Measurements from ENCODE around the gene CENPF.

CENPF gene

DNA sequence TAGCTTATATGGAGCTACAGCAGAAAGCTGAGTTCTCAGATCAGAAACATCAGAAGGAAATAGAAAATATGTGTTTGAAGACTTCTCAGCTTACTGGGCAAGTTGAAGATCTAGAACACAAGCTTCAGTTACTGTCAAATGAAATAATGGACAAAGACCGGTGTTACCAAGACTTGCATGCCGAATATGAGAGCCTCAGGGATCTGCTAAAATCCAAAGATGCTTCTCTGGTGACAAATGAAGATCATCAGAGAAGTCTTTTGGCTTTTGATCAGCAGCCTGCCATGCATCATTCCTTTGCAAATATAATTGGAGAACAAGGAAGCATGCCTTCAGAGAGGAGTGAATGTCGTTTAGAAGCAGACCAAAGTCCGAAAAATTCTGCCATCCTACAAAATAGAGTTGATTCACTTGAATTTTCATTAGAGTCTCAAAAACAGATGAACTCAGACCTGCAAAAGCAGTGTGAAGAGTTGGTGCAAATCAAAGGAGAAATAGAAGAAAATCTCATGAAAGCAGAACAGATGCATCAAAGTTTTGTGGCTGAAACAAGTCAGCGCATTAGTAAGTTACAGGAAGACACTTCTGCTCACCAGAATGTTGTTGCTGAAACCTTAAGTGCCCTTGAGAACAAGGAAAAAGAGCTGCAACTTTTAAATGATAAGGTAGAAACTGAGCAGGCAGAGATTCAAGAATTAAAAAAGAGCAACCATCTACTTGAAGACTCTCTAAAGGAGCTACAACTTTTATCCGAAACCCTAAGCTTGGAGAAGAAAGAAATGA is 37.6 kb downstream of the CENPF start:
- Histone ChIP-seq H3K4me3 (ENCODE audit: low read depth, low read length) (no peak overlapping the region), H3K9me3 (ENCODE audit: severe bottlenecking) (no peaks in the 10 kb centered on the region), H3K27me3 (ENCODE audit: insufficient read depth, low read depth, severe bottlenecking) (no peaks in the 10 kb centered on the region), H3K36me3 (peaks cover 97% of the 10 kb centered on the region), H3K27ac (no peak overlapping the region)
- no peak for DNase-seq
- TF ChIP-seq, protein P1, sequence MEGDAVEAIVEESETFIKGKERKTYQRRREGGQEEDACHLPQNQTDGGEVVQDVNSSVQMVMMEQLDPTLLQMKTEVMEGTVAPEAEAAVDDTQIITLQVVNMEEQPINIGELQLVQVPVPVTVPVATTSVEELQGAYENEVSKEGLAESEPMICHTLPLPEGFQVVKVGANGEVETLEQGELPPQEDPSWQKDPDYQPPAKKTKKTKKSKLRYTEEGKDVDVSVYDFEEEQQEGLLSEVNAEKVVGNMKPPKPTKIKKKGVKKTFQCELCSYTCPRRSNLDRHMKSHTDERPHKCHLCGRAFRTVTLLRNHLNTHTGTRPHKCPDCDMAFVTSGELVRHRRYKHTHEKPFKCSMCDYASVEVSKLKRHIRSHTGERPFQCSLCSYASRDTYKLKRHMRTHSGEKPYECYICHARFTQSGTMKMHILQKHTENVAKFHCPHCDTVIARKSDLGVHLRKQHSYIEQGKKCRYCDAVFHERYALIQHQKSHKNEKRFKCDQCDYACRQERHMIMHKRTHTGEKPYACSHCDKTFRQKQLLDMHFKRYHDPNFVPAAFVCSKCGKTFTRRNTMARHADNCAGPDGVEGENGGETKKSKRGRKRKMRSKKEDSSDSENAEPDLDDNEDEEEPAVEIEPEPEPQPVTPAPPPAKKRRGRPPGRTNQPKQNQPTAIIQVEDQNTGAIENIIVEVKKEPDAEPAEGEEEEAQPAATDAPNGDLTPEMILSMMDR (IDR thresholded peaks at IDR 0.05; ENCODE audit: low read depth, low read length) = no peak

DNA sequence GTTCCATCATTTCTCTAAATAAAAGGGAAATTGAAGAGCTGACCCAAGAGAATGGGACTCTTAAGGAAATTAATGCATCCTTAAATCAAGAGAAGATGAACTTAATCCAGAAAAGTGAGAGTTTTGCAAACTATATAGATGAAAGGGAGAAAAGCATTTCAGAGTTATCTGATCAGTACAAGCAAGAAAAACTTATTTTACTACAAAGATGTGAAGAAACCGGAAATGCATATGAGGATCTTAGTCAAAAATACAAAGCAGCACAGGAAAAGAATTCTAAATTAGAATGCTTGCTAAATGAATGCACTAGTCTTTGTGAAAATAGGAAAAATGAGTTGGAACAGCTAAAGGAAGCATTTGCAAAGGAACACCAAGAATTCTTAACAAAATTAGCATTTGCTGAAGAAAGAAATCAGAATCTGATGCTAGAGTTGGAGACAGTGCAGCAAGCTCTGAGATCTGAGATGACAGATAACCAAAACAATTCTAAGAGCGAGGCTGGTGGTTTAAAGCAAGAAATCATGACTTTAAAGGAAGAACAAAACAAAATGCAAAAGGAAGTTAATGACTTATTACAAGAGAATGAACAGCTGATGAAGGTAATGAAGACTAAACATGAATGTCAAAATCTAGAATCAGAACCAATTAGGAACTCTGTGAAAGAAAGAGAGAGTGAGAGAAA is 38.4 kb downstream of the CENPF start:
- TF ChIP-seq, protein P1 (IDR thresholded peaks at IDR 0.05; ENCODE audit: low read depth, low read length) = no peak
- Histone ChIP-seq H3K27me3 (ENCODE audit: insufficient read depth, low read depth, severe bottlenecking) (no peaks in the 10 kb centered on the region), H3K36me3 (peaks cover 98% of the 10 kb centered on the region), H3K27ac (no peak overlapping the region), H3K4me3 (ENCODE audit: low read depth, low read length) (no peak overlapping the region), H3K9me3 (ENCODE audit: severe bottlenecking) (no peaks in the 10 kb centered on the region)
- no peak for DNase-seq

DNA sequence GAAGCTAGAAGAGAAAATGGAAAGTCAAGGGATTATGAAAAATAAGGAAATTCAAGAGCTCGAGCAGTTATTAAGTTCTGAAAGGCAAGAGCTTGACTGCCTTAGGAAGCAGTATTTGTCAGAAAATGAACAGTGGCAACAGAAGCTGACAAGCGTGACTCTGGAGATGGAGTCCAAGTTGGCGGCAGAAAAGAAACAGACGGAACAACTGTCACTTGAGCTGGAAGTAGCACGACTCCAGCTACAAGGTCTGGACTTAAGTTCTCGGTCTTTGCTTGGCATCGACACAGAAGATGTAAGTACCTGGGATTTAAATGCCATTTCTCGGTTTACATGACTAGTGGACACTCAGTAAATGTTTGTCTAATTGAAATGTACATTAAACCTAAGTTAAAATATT is 40.0 kb downstream of the CENPF start:
- TF ChIP-seq, protein P1 (IDR thresholded peaks at IDR 0.05; ENCODE audit: low read depth, low read length) = no peak
- H3K4me3 ChIP-seq (ENCODE audit: low read depth, low read length) = no peak overlapping the region
- peaks cover 96% of the 10 kb centered on the region for H3K36me3 ChIP-seq
- no peak overlapping the region for H3K27ac ChIP-seq
- DNase-seq = no peak
- H3K9me3 ChIP-seq (ENCODE audit: severe bottlenecking) = no peaks in the 10 kb centered on the region
- no peaks in the 10 kb centered on the region for H3K27me3 ChIP-seq (ENCODE audit: insufficient read depth, low read depth, severe bottlenecking)

DNA sequence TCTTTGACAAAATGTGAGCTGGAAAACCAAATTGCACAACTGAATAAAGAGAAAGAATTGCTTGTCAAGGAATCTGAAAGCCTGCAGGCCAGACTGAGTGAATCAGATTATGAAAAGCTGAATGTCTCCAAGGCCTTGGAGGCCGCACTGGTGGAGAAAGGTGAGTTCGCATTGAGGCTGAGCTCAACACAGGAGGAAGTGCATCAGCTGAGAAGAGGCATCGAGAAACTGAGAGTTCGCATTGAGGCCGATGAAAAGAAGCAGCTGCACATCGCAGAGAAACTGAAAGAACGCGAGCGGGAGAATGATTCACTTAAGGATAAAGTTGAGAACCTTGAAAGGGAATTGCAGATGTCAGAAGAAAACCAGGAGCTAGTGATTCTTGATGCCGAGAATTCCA is 42.7 kb downstream of the CENPF start:
- TF ChIP-seq, protein P1 (IDR thresholded peaks at IDR 0.05; ENCODE audit: low read depth, low read length) = no peak
- H3K36me3 ChIP-seq = peaks cover 93% of the 10 kb centered on the region
- H3K27me3 ChIP-seq (ENCODE audit: insufficient read depth, low read depth, severe bottlenecking) = no peaks in the 10 kb centered on the region
- no peaks in the 10 kb centered on the region for H3K9me3 ChIP-seq (ENCODE audit: severe bottlenecking)
- no peak for DNase-seq
- no peak overlapping the region for H3K4me3 ChIP-seq (ENCODE audit: low read depth, low read length)
- H3K27ac ChIP-seq = no peak overlapping the region

DNA sequence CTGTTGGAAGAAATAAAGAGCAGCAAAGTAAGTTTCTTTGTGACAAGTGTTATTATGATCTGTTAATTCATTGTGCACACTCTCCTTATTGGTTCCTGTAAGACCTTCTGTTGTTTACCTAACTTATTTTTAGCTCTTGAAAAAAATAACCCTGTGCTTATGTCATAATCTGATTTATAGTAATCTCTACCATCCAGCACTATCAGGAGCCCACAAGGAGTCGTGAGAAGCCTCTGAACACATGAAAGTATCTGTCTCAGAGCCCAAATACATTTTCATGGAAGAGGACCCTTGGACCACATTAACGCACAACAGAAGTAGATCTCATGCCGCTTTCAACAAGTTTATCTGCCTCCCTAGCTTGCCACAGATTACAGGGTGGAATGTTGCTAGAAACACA is 45.8 kb downstream of the CENPF start:
- no peaks in the 10 kb centered on the region for H3K27me3 ChIP-seq (ENCODE audit: insufficient read depth, low read depth, severe bottlenecking)
- DNase-seq = no peak
- H3K9me3 ChIP-seq (ENCODE audit: severe bottlenecking) = no peaks in the 10 kb centered on the region
- peaks cover 86% of the 10 kb centered on the region for H3K36me3 ChIP-seq
- H3K27ac ChIP-seq = no peak overlapping the region; the same call in 1 of the 2 replicates
- TF ChIP-seq, protein P1 (IDR thresholded peaks at IDR 0.05; ENCODE audit: low read depth, low read length) = no peak
- H3K4me3 ChIP-seq (ENCODE audit: low read depth, low read length) = no peak overlapping the region

Data from WERI-Rb-1 (cell line).